K562 (cell line): Measurements from ENCODE around the gene ALDH16A1. TPM values are rescaled to one million over a fixed set of nuclear protein-coding genes. Genes with fewer than 3 reads are reported as not detected.

Experiments
- ATF7 ChIP-seq: fragments of 450-650 bp; IDR thresholded peaks from 2 replicates; pipeline ENCODE4 v1.7.1; 2014; ENCODE audit warnings: mild to moderate bottlenecking, moderate library complexity
- CREM ChIP-seq: IDR thresholded peaks from 2 replicates; pipeline ENCODE4 v1.6.1; 2014; ENCODE audit warnings: antibody characterized with exemption, low read depth
- ELF2 ChIP-seq: fragments of 250-450 bp; sonication (Bioruptor Pico); IDR thresholded peaks from 2 replicates; pipeline ENCODE4 v1.5.0; 2021; ENCODE audit warnings: mild to moderate bottlenecking
- FOXO4 ChIP-seq: fragments of 450-650 bp; formaldehyde crosslinking; IDR thresholded peaks from 2 replicates; pipeline ENCODE4 v1.4.0; 2020; ENCODE audit warnings: mild to moderate bottlenecking, moderate library complexity
- HLTF ChIP-seq: fragments of 450-650 bp; IDR thresholded peaks from 2 replicates; pipeline ENCODE4 v1.6.1; 2016
- JUN ChIP-seq, 2 experiments: sonication (generic) in 1 of 2; formaldehyde crosslinking in 1 of 2; IDR thresholded peaks; 2 replicates each; pipeline versions ENCODE4 v1.6.1 to v1.8.0; 2012 to 2022; ENCODE audit warnings: borderline replicate concordance in 2 of 2, mild to moderate bottlenecking in 2 of 2, improper control_type of control experiment in 1 of 2, low read depth in 1 of 2, low read length in 1 of 2, missing genetic modification reagents in 1 of 2
- KLF13 ChIP-seq: fragments of 450-650 bp; IDR thresholded peaks from 2 replicates; pipeline ENCODE4 v1.6.1; 2016; ENCODE audit warnings: missing genetic modification characterization, low read depth, mild to moderate bottlenecking, missing compliant biosample characterization, moderate library complexity, borderline replicate concordance
- NR2C1 ChIP-seq, 2 experiments: fragments of 450-650 bp; IDR thresholded peaks; 2 replicates each; pipeline ENCODE4 v1.6.1; 2017; ENCODE audit warnings: mild to moderate bottlenecking in 2 of 2, antibody characterized with exemption in 1 of 2, inconsistent platforms in 1 of 2, missing compliant biosample characterization in 1 of 2, missing genetic modification characterization in 1 of 2
- POLR2A ChIP-seq: fragments of 450-650 bp; conservative IDR thresholded peaks from 2 replicates; pipeline ENCODE4 v1.6.1; 2016
- SREBF2 ChIP-seq: sonication (generic); formaldehyde crosslinking; IDR thresholded peaks from 2 replicates; pipeline ENCODE4 v1.4.0; 2020; ENCODE audit warnings: mild to moderate bottlenecking, missing genetic modification reagents
- TFAP4 ChIP-seq: sonication (generic); formaldehyde crosslinking; IDR thresholded peaks from 2 replicates; pipeline ENCODE4 v1.8.0; 2022; ENCODE audit warnings: missing genetic modification reagents, mild to moderate bottlenecking, moderate library complexity, borderline replicate concordance
- TGIF2 ChIP-seq: sonication (generic); formaldehyde crosslinking; IDR thresholded peaks from 2 replicates; pipeline ENCODE4 v1.8.1; 2022; ENCODE audit warnings: mild to moderate bottlenecking, missing genetic modification reagents, moderate library complexity
- ZEB2 ChIP-seq: fragments of 450-650 bp; IDR thresholded peaks from 2 replicates; pipeline ENCODE4 v1.6.1; 2016
- ZNF407 ChIP-seq: fragments of 450-650 bp; IDR thresholded peaks from 2 replicates; pipeline ENCODE4 v1.6.1; 2016; ENCODE audit warnings: low read depth
- ZNF655 ChIP-seq: fragments of 250-450 bp; sonication (Bioruptor Pico); IDR thresholded peaks from 2 replicates; pipeline ENCODE4 v1.5.0; 2021
- polyA plus RNA-seq, 8 experiments: library from polyadenylated mRNA; depleted of rRNA in 4 of 8; stranded (reverse) in 5 of 8; unstranded in 3 of 8; fragments of >200 nt; fragmentation: Nextera tagmentation in 2 of 8; fragmentation: Illumina TruSeq in 1 of 8; extraction: Ambion mirVana in 2 of 8; extraction: Trizol in 1 of 8; gene quantifications; 2 replicates each; pipeline versions ENCODE4 v1.2.1 to v1.2.3, GENCODE V29; 2011 to 2014; ENCODE audit warnings: inconsistent platforms in 1 of 8, missing spikeins in 1 of 8
- total RNA-seq, 7 experiments: library from RNA; depleted of rRNA in 6 of 7; stranded (reverse); fragments of >200 nt in 6 of 7; fragmentation: Illumina TruSeq in 2 of 7; extraction: Trizol in 2 of 7; gene quantifications; 2 replicates each; pipeline versions ENCODE4 v1.2.1 to v1.2.3, GENCODE V29; 2011 to 2021; ENCODE audit warnings: low replicate concordance in 1 of 7

ALDH16A1 gene
- total and polyA plus RNA-seq, 9 of the 15 experiments (the other 6 are each of a cell fraction or from before 2014, with no cell fraction given) = 2.2 to 52.2 (median 7.6) TPM

- TF ChIP-seq FOXO4 (0 out of 2 replicates have a peak, but pooled peaks have one; percentile 30), HLTF (peak; percentile 50; the same call in 1 of the 2 replicates), TGIF2 (CRISPR knock-in tag) (0 out of 2 replicates have a peak, but pooled peaks have one; percentile 38), CREM (peak; percentile 89), KLF13 (tag) (peak; percentile 51; the same call in 1 of the 2 replicates), TFAP4 (CRISPR knock-in tag) (peak; percentile 93), ZEB2 (peak; percentile 73; the same call in 1 of the 2 replicates), SREBF2 (CRISPR knock-in tag) (0 out of 2 replicates have a peak, but pooled peaks have one; percentile 53), NR2C1 (IDR thresholded peaks at IDR 0.05) (peak; percentile 70), NR2C1 (tag; IDR thresholded peaks at IDR 0.05) (peak; percentile 83), POLR2A (peak; percentile 58; the same call in 1 of the 2 replicates), JUN (IDR thresholded peaks at IDR 0.05; ENCODE audit: borderline replicate concordance, low read depth, low read length) (0 out of 2 replicates have a peak, but pooled peaks have one; percentile 11), JUN (CRISPR knock-in tag; IDR thresholded peaks at IDR 0.05; ENCODE audit: borderline replicate concordance) (no peak), ZNF655 (CRISPR knock-in tag) (no peak), ATF7 (peak; percentile 74), ELF2 (CRISPR knock-in tag) (peak; percentile 53; the same call in 1 of the 2 replicates), ZNF407 (no peak)
Observed at GRCh38 chr19:49443366-49444099, 9.5 kb upstream of the ALDH16A1 start (continued).
